A673 (cell line): ENCODE results near the gene LRRC8C. TPM values are rescaled to one million over a fixed set of nuclear protein-coding genes. Genes with fewer than 3 reads are reported as not detected.

Experiments used
- BruUV-seq: library from RNA; stranded (reverse); fragments of 400-500 nt; replicated peaks from 2 replicates; lab custom pipeline; 2021; lab: Mats Ljungman, UMichigan
- CTCF ChIA-PET: fragments of 300-600 bp; sonication (Branson Sonifier 250); formaldehyde crosslinking; loops from one replicate; lab custom pipeline; 2022; ENCODE audit warnings: antibody characterized with exemption; lab: Charles Lee
- POLR2A ChIA-PET: fragments of 300-600 bp; sonication (Branson Sonifier 250); formaldehyde crosslinking; loops from one replicate; lab custom pipeline; 2022; ENCODE audit warnings: antibody characterized with exemption; ENCODE audit not compliant: low non-redundant PET; lab: Charles Lee
- DNase-seq: peaks from one replicate; pipeline ENCODE4 v3.0.0-alpha.2; 2015; ENCODE audit warnings: low spot score
- H3K27ac ChIP-seq: fragments of 200-600 bp; sonication (generic); 2 replicates; pipeline ENCODE4 v1.5.1; 2016; ENCODE audit warnings: mixed run types, low read depth, mild to moderate bottlenecking, mixed read lengths, antibody characterized with exemption, low read length; ENCODE audit not compliant: poor library complexity, severe bottlenecking
- H3K27me3 ChIP-seq: fragments of 200-600 bp; sonication (generic); replicated peaks from 2 replicates; pipeline ENCODE4 v1.6.1; 2017; ENCODE audit warnings: mixed run types, low read depth, mild to moderate bottlenecking, mixed read lengths, antibody characterized with exemption, low read length; ENCODE audit not compliant: insufficient read depth, poor library complexity
- H3K36me3 ChIP-seq: fragments of 200-600 bp; sonication (generic); 2 replicates; pipeline ENCODE4 v1.6.1; 2016; ENCODE audit warnings: mixed run types, mild to moderate bottlenecking, mixed read lengths, antibody characterized with exemption, low read length; ENCODE audit not compliant: insufficient read depth, poor library complexity, severe bottlenecking
- H3K4me1 ChIP-seq: fragments of 200-600 bp; sonication (generic); 2 replicates; pipeline ENCODE4 v1.6.1; 2017; ENCODE audit warnings: mixed run types, mild to moderate bottlenecking, mixed read lengths, antibody characterized with exemption, low read length; ENCODE audit not compliant: insufficient read depth, poor library complexity, severe bottlenecking
- H3K4me3 ChIP-seq: fragments of 200-600 bp; sonication (generic); 2 replicates; pipeline ENCODE4 v1.5.1; 2016; ENCODE audit warnings: low read depth, mixed run types, mild to moderate bottlenecking, mixed read lengths, low read length; ENCODE audit not compliant: poor library complexity, severe bottlenecking
- H3K9me3 ChIP-seq: fragments of 200-600 bp; sonication (generic); 2 replicates; pipeline ENCODE4 v1.6.1; 2016; ENCODE audit warnings: mixed run types, low read depth, mild to moderate bottlenecking, mixed read lengths, antibody characterized with exemption, low read length; ENCODE audit not compliant: poor library complexity, severe bottlenecking
- CTCF ChIP-seq: fragments of 300-800, 200-600 bp; sonication (generic); conservative IDR thresholded peaks from 2 replicates; pipeline ENCODE4 v1.5.1; 2017; ENCODE audit warnings: low read depth, mild to moderate bottlenecking, antibody characterized with exemption, low read length, moderate library complexity, mixed read lengths
- EZH2 ChIP-seq: fragments of 200-600 bp; sonication (generic); IDR thresholded peaks from 2 replicates; pipeline ENCODE4 v1.6.1; 2017; ENCODE audit warnings: borderline replicate concordance, low read depth, mild to moderate bottlenecking, mixed read lengths, antibody characterized with exemption, low read length; ENCODE audit not compliant: poor library complexity, severe bottlenecking
- intact Hi-C: fragments of 100-400 bp; cut with micrococcal nuclease; formaldehyde crosslinking; loops from one replicate; pipeline ENCODE4 v1.10.0; 2022; ENCODE audit not compliant: unreplicated experiment
- total RNA-seq: library from RNA; stranded (reverse); gene quantifications from 2 replicates; pipeline ENCODE4 v1.2.3, GENCODE V29; 2021

Gene LRRC8C
- total RNA-seq, 1 experiment from 2014 or later, result 6.9 TPM

- DNase-seq, result no peak
- Histone ChIP-seq H3K4me3 (no peak overlapping the region), H3K36me3 (no peaks in the 10 kb centered on the region), H3K4me1 (peaks cover 10% of the 10 kb centered on the region), H3K27ac (no peak overlapping the region), H3K27me3 (no peaks in the 10 kb centered on the region), H3K9me3 (no peaks in the 10 kb centered on the region)
- CTCF ChIA-PET, result no interaction called here
- intact Hi-C loops, result no loop called here
- POLR2A ChIA-PET, result no interaction called here
- TF ChIP-seq CTCF (no peak), EZH2 (no peak)
- BruUV-seq, result no TSS peak
Observed at GRCh38 chr1:89732643-89733222, 99.8 kb downstream of the LRRC8C start.

GRCh38 chr1:89733748-89734147 lies 100.8 kb downstream of the LRRC8C start:
- Histone ChIP-seq H3K27me3 (no peaks in the 10 kb centered on the region), H3K4me3 (no peak overlapping the region), H3K9me3 (no peaks in the 10 kb centered on the region), H3K27ac (no peak overlapping the region), H3K36me3 (no peaks in the 10 kb centered on the region), H3K4me1 (no peaks in the 10 kb centered on the region)
- ChIA-PET CTCF (no interaction called here), POLR2A (no interaction called here)
- TF ChIP-seq CTCF, result no peak
- no peak for TF ChIP-seq EZH2
- intact Hi-C loops, result no loop called here
- no peak for DNase-seq
- BruUV-seq, result no TSS peak

GRCh38 chr1:89734442-89734841 lies 101.5 kb downstream of the LRRC8C start:
- TF ChIP-seq CTCF, result no peak
- no peak for TF ChIP-seq EZH2
- H3K4me3 ChIP-seq, result no peak overlapping the region
- H3K36me3 ChIP-seq, result no peaks in the 10 kb centered on the region
- ChIA-PET POLR2A (no interaction called here), CTCF (no interaction called here)
- H3K4me1 ChIP-seq, result no peaks in the 10 kb centered on the region
- H3K9me3 ChIP-seq, result no peaks in the 10 kb centered on the region
- BruUV-seq, result no TSS peak
- no peaks in the 10 kb centered on the region for H3K27me3 ChIP-seq
- DNase-seq, result no peak
- H3K27ac ChIP-seq, result no peak overlapping the region
- intact Hi-C loops, result no loop called here
